HG03135 (cell line): Measurements from ENCODE around the gene ABLIM3.
"Not testable (repeated sequence)": the region's sequence is repeated elsewhere in the genome, so short reads cannot be mapped to it uniquely, and the experiment has no call there.

Experiments used
- ATAC-seq: cut with Tn5 transposase; IDR thresholded peaks from one replicate; pipeline ENCODE4 v1.9.1; 2021; ENCODE audit warnings: mild to moderate bottlenecking, moderate library complexity; ENCODE audit not compliant: unreplicated experiment

The ABLIM3 gene

DNA sequence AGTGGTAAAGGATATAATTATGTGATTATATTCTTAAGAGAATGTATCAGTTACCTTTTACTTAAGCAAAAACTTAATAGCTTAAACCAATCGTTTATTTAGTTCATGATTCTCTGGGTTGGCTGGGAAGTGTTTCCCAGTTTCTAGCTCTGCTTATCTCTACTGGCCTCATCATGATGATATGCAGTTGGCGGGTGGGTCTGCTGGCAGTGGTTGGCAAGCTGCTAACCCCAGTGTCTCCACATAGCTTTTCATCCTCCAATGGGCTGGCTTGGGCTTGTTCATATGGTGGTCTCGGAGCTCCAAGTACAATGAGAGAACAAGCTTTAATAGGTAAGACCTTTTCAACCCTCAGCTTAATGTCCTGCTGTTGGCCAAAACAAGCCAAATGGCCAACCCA is 43.8 kb downstream of the ABLIM3 start:
- ATAC-seq: no peak

DNA sequence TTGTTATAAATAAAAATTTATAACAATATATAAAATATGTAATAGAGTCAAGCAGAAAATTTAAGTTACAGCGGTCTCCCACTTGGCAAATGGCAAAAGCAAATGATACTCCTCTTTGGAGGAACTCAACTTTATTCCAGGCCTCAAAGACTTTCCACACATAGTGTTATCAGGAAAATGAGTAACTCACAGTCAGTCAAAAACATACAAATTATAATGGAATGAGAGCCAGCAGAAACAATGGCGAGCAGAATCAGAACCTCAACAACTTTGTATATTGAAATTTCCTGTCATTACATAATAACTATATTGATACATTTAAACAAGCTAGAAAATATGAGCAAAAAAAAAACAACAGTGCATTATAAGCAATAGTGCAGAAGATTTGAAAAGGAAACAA is 45.2 kb downstream of the ABLIM3 start:
- no peak for ATAC-seq

DNA sequence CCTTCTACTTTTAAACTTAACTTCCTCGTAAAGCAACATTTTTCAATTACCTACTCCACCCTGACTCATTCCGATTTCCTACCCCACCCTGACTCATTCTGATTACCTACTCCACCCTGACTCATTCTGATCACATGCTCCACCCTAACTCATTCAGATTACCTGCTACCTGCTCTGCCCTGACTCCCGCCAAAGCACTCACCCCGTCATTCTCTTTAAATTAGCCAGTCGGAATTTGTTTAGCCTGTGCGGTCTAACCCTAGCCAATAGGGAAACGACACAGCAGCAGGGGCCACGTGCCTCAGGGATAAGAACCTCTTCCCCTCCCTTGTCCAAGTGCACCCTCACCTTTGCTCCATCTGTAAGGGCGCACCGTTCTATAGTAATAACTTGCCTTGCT is 46.3 kb downstream of the ABLIM3 start:
- ATAC-seq: not testable (repeated sequence)

- ATAC-seq: no peak
Measured at GRCh38 chr5:149188383-149188782, 47.1 kb downstream of the ABLIM3 start.

- no peak for ATAC-seq
Measured at GRCh38 chr5:149195337-149195887, 54.1 kb downstream of the ABLIM3 start.

GRCh38 chr5:149195962-149196361 is 54.7 kb downstream of the ABLIM3 start:
- ATAC-seq: no peak

DNA sequence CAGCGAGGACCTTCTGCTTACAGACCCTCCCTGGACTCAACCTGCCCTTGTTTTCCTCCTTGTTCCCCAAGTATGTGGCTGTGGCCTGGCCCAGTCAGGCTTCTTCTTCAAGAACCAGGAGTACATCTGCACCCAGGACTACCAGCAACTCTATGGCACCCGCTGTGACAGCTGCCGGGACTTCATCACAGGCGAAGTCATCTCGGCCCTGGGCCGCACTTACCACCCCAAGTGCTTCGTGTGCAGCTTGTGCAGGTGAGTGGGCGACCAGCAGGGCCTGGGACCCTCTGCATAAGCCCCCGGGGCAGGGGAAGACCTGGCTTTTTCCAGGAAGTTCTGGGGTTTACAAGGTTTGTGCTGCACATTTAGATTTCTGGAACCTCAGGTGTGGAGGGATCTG is 56.9 kb downstream of the ABLIM3 start:
- ATAC-seq: no peak

GRCh38 chr5:149200355-149200754 is 59.1 kb downstream of the ABLIM3 start:
- no peak for ATAC-seq

DNA sequence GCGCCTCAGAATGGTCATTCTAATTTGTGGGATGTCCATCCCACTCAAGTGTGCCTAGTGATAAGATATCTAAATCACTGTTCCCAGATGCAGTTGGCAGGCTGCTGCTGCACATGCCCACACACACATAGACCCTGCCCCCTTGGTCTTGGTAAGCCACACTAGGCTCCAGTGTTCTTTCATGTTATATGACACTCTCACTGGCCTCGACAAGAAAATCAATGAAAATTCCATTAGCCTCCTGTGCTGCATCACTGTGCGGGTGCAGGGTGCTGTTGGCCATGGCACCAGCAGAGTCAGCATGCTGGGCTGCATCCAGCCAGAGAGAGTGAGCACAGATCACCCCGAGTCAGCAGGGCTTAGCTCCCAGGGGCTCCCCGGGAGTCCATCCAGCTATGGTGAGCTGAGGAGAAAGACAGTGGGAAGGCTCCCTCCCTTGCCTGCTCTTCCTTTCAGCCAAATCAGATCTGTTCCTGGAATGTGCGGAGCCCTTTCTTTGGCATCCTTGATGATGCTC is 59.9 kb downstream of the ABLIM3 start:
- ATAC-seq: no peak

DNA sequence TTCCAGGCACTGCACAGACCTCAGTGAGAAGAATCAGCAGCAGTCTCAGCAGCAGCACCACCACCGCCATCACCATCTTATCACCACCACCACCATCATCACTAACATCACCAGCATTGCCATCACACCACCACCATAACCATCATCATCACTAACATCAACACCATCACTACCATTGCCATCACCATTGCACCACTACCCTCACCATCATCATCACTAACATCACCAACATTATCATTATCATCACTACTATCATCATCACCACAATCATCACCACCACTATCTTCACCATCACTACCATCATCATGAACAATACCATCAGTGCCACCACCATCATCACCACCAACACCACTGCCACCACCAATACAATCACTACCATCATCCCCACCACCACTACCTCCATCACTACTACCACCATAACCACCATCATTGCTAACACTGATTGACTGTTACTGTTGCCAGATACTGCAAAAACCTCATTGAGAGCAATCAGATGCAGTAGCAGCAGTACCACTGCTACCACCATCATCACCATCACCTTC is 61.7 kb downstream of the ABLIM3 start:
- ATAC-seq: no peak

GRCh38 chr5:149203921-149204441 is 62.7 kb downstream of the ABLIM3 start:
- no peak for ATAC-seq

DNA sequence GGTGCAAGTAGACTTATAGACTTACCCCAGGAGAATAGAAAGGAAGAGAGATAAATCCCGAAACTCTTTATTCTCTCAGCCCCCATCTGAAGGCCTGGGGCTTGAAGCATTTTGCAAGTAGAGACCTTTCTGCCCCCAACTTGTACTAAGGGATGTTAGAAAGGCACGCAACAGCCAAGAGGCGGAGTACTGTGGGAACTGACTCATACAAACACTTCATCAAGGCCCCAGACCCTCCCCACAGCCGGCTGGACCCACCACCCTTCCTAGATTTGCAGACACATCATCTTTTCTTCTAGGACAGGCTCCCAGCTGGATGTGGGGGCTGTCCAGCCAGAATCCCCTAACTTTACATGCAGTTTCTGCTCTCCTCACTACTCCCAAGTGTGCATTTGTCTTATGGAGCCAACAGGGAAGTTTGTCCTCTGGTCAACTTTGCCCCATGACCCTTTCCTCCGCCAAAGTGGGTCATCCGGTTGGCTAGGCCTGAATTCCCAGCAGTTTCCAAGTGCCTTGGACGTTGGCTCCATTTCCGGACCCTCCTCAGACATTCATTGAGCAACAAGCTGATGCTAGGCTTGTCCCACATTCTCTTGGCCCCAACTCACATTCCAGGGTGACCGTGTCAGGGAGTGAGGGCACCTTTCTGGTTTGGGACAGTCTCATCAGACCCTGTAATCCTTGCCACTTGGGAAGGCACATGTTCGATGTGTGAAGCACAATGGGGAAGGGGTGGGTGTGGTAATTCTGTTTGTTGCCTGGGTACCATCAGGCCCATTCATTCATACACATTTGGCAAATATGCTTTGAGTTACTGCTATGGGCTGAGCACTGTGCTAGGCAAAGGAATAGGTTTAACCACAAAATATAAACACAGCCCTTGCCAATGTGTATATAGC is 64.6 kb downstream of the ABLIM3 start:
- no peak for ATAC-seq

- ATAC-seq: no peak
Measured at GRCh38 chr5:149206524-149207141, 65.3 kb downstream of the ABLIM3 start.

DNA sequence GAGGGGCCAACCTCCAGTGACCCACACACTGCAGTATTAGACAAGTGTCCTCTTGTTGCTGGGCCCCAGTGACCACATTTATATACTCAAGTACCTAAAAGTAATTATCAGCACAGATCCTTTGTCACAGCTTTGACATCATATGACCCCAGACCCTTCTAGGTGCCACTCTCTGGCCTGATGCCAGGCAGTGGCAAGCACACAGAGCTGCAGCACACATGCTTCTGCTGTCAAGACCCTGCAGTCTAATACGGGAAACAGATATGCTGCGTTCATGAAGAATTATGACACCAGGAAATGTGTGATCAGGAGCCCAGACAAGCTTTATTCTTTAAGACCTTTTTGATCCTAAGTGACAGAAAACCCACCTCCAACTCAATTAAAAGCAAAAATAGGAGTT is 66.5 kb downstream of the ABLIM3 start:
- ATAC-seq: no peak

GRCh38 chr5:149210225-149210624 is 68.9 kb downstream of the ABLIM3 start:
- no peak for ATAC-seq

DNA sequence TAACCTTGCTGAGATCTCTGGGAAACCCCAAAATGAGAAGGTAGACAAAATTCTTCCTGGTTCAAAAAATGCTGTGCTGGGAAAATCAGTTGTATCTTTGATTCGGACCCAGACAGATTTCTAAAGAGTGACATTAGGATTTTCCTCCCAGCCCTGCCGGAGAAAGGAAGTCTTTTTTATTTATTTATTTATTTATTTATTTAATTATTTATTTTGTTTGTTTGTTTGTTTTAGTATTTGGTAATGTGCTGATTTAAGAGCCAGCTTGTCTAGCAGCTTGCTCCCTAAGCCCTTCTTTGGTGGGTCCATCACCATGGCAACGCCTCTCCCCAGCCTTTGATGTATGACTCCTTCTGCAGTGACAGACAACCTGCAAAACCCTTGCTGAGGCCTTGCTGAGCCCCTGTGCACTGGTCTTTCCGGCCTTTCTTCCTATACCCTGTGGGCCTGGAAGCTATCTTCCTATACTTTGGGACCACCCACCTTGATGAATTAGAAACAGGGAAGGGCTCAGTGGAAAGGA is 69.7 kb downstream of the ABLIM3 start:
- no peak for ATAC-seq

DNA sequence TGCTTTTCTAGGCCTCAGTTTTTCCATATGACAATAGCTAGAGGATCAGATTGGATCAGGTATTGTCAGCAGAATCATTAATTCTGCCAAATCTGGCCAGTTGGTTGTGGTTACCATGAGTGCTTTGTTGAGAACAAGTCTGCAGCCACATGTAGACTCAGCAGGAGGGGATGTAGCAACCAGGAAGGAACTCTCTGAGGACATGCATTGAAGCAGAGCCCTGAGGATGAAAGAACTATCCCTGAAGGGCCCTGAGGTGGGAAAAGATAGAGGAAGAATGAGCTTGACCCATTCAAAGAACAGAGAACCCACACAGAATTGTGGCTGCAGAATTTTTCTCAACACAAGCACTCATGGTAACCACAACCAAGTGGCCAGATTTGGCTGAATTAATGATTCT is 70.3 kb downstream of the ABLIM3 start:
- no peak for ATAC-seq

DNA sequence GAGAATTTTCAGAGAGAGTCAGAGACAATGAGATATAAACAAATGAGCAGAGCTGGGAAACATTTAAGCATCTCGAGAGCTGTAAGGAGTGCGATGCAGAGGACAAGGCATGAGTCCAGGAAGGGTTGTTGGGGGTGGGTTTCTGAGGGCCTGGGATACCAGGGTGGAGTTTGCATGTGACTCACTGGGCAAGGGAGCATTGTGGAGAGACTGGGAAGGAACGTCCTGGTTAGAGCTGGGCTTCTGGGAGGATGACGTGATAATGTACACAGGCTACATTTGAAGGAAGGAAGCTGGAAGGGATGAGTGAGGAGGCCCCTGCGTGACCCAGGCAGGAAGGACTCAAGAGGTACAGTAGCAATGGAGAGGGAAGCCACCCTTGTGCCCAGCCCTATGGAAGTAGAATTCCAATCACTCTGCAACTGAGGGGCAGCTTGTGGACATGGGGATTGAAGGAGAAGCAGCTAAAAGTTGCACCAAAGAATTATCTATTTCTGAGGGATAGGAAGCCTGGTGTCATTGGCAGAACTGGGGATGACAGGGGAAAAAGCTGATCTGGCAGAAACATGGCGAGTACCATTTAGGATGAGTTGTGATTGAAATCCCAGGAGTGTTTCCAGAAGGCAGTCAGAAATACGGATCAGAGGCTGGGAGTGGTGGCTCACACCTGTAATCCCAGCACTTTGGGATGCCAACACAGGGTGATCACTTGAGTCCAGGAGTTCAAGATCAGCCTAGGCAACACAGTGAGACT is 71.1 kb downstream of the ABLIM3 start:
- ATAC-seq: no peak

- ATAC-seq: no peak
Measured at GRCh38 chr5:149213264-149213880, 72.1 kb downstream of the ABLIM3 start.

- no peak for ATAC-seq
Measured at GRCh38 chr5:149215478-149216090, 74.3 kb downstream of the ABLIM3 start.
